IMR-90 (cell line): ENCODE results near the gene SLC36A2. TPM values are rescaled to one million over a fixed set of nuclear protein-coding genes. Genes with fewer than 3 reads are reported as not detected.

Experiments
- ATAC-seq: fragments of 200-7000 bp; cut with Tn5 transposase; 2 replicates; pipeline ENCODE4 v1.9.1; 2020; ENCODE audit warnings: low read depth, mild to moderate bottlenecking, moderate library complexity
- BruUV-seq: library from RNA; stranded (reverse); fragments of 400-500 nt; replicated peaks from 2 replicates; lab custom pipeline; 2021; lab: Mats Ljungman, UMichigan
- CTCF ChIA-PET: fragments of 300-600 bp; formaldehyde crosslinking; extraction: SDS; loops from one replicate; lab custom pipeline; 2021; ENCODE audit warnings: antibody characterized with exemption; lab: Yijun Ruan, JAX
- POLR2A ChIA-PET: fragments of 300-600 bp; sonication (Branson Sonifier 250); formaldehyde crosslinking; loops from one replicate; lab custom pipeline; 2022; ENCODE audit warnings: antibody characterized with exemption; ENCODE audit not compliant: unreplicated experiment; lab: Charles Lee
- DNase-seq: peaks from one replicate; pipeline ENCODE4 v3.0.0; 2013
- H2AFZ ChIP-seq: replicated peaks from 2 replicates; pipeline ENCODE3; 2013; ENCODE audit warnings: low read length, mild to moderate bottlenecking; ENCODE audit not compliant: poor library complexity
- H2AK5ac ChIP-seq: 2 replicates; pipeline ENCODE4 v1.6.1; 2013; ENCODE audit warnings: low read depth, low read length, inconsistent platforms
- H2AK9ac ChIP-seq: replicated peaks from 2 replicates; pipeline ENCODE3; 2013; ENCODE audit warnings: mild to moderate bottlenecking, low read depth, low read length, moderate library complexity; ENCODE audit not compliant: poor library complexity
- H2BK120ac ChIP-seq: 2 replicates; pipeline ENCODE4 v1.6.1; 2013; ENCODE audit warnings: low read depth, low read length, inconsistent platforms
- H2BK15ac ChIP-seq: 3 replicates; pipeline ENCODE4 v1.6.1; 2013; ENCODE audit warnings: low read depth, low read length, inconsistent platforms
- H2BK20ac ChIP-seq: 2 replicates; pipeline ENCODE4 v1.6.1; 2013; ENCODE audit warnings: low read depth, mild to moderate bottlenecking, inconsistent platforms, low read length, moderate library complexity
- H2BK5ac ChIP-seq: 2 replicates; pipeline ENCODE4 v1.6.1; 2013; ENCODE audit warnings: mild to moderate bottlenecking, low read depth, low read length, inconsistent platforms; ENCODE audit not compliant: poor library complexity, severe bottlenecking
- H3K14ac ChIP-seq: replicated peaks from 2 replicates; pipeline ENCODE4 v1.6.1; 2013; ENCODE audit warnings: low read depth, low read length, inconsistent platforms
- H3K18ac ChIP-seq: 2 replicates; pipeline ENCODE4 v1.6.1; 2013; ENCODE audit warnings: low read depth, low read length, control low read depth
- H3K23ac ChIP-seq: 2 replicates; pipeline ENCODE4 v1.6.1; 2013; ENCODE audit warnings: low read depth, low read length, inconsistent platforms
- H3K27ac ChIP-seq: 2 replicates; pipeline ENCODE4 v1.5.1; 2013; ENCODE audit warnings: mild to moderate bottlenecking, control low read depth, low read length; ENCODE audit not compliant: insufficient read depth
- H3K27me3 ChIP-seq: 2 replicates; pipeline ENCODE4 v1.6.1; 2013; ENCODE audit warnings: low read length; ENCODE audit not compliant: control insufficient read depth, insufficient read depth
- H3K36me3 ChIP-seq: 2 replicates; pipeline ENCODE4 v1.6.1; 2013; ENCODE audit warnings: low read length, mixed read lengths; ENCODE audit not compliant: control insufficient read depth, insufficient read depth
- H3K4ac ChIP-seq: 2 replicates; pipeline ENCODE4 v1.6.1; 2013; ENCODE audit warnings: low read depth, low read length, inconsistent platforms
- H3K4me1 ChIP-seq: 2 replicates; pipeline ENCODE4 v1.6.1; 2013; ENCODE audit warnings: low read length, mixed read lengths; ENCODE audit not compliant: control insufficient read depth, insufficient read depth
- H3K4me2 ChIP-seq: 2 replicates; pipeline ENCODE4 v1.6.1; 2013; ENCODE audit warnings: low read depth, mild to moderate bottlenecking, control low read depth, low read length, moderate library complexity
- H3K4me3 ChIP-seq: 2 replicates; pipeline ENCODE4 v1.5.1; 2013; ENCODE audit warnings: low read depth, mild to moderate bottlenecking, control low read depth, low read length, moderate library complexity; ENCODE audit not compliant: insufficient read depth
- H3K56ac ChIP-seq: 2 replicates; pipeline ENCODE4 v1.6.1; 2013; ENCODE audit warnings: low read length, inconsistent platforms; ENCODE audit not compliant: insufficient read depth; ENCODE audit errors: extremely low read depth
- H3K79me1 ChIP-seq, 2 experiments: 2 replicates each; pipeline ENCODE4 v1.6.1; 2013; ENCODE audit warnings: low read length in 2 of 2, inconsistent platforms in 1 of 2, low read depth in 1 of 2
- H3K9ac ChIP-seq: 2 replicates; pipeline ENCODE4 v1.6.1; 2013; ENCODE audit warnings: low read depth, low read length, control low read depth
- H3K9me1 ChIP-seq: 2 replicates; pipeline ENCODE4 v1.6.1; 2013; ENCODE audit warnings: low read length, inconsistent platforms; ENCODE audit not compliant: insufficient read depth
- H3K9me3 ChIP-seq: 2 replicates; pipeline ENCODE4 v1.6.1; 2013; ENCODE audit warnings: low read length; ENCODE audit not compliant: control insufficient read depth, insufficient read depth
- H4K20me1 ChIP-seq: 2 replicates; pipeline ENCODE4 v1.6.1; 2013; ENCODE audit warnings: low read length, inconsistent platforms; ENCODE audit not compliant: insufficient read depth
- H4K5ac ChIP-seq: 2 replicates; pipeline ENCODE4 v1.6.1; 2013; ENCODE audit warnings: mild to moderate bottlenecking, low read depth, low read length, control low read depth
- H4K8ac ChIP-seq, 2 experiments: 2 replicates each; pipeline ENCODE4 v1.6.1; 2013; ENCODE audit warnings: low read depth in 2 of 2, low read length in 2 of 2, control low read depth in 1 of 2, inconsistent platforms in 1 of 2
- H4K91ac ChIP-seq: 2 replicates; pipeline ENCODE4 v1.6.1; 2013; ENCODE audit warnings: low read depth, low read length, inconsistent platforms; ENCODE audit not compliant: insufficient read depth
- CEBPB ChIP-seq: IDR thresholded peaks from 2 replicates; pipeline ENCODE4 v1.6.1; 2012; ENCODE audit warnings: low read depth, low read length, improper control_type of control experiment
- CHD1 ChIP-seq: IDR thresholded peaks from 2 replicates; pipeline ENCODE4 v1.6.1; 2012; ENCODE audit warnings: low read depth, low read length, improper control_type of control experiment
- CTCF ChIP-seq: conservative IDR thresholded peaks from 2 replicates; pipeline ENCODE4 v1.5.1; 2012; ENCODE audit warnings: mild to moderate bottlenecking, low read depth, low read length, improper control_type of control experiment
- ELK1 ChIP-seq: fragments of 150-350 bp; IDR thresholded peaks from 2 replicates; pipeline ENCODE4 v1.6.1; 2016; ENCODE audit warnings: low read depth, mild to moderate bottlenecking, low read length, moderate library complexity, borderline replicate concordance
- MAFK ChIP-seq: IDR thresholded peaks from 2 replicates; pipeline ENCODE4 v1.6.1; 2012; ENCODE audit warnings: low read depth, low read length, improper control_type of control experiment
- MAZ ChIP-seq: IDR thresholded peaks from 2 replicates; pipeline ENCODE4 v1.6.1; 2012; ENCODE audit warnings: low read depth, mild to moderate bottlenecking, low read length, improper control_type of control experiment, moderate library complexity, borderline replicate concordance
- NFE2L2 ChIP-seq: fragments of 150-350 bp; IDR thresholded peaks from 2 replicates; pipeline ENCODE4 v1.6.1; 2016; ENCODE audit warnings: low read depth, mild to moderate bottlenecking, low read length
- POLR2A ChIP-seq: IDR thresholded peaks from 2 replicates; pipeline ENCODE4 v1.6.1; 2012; ENCODE audit warnings: mild to moderate bottlenecking, low read depth, low read length
- RAD21 ChIP-seq: IDR thresholded peaks from 2 replicates; pipeline ENCODE4 v1.6.1; 2012; ENCODE audit warnings: low read length, improper control_type of control experiment
- RCOR1 ChIP-seq: IDR thresholded peaks from 2 replicates; pipeline ENCODE4 v1.6.1; 2012; ENCODE audit warnings: mild to moderate bottlenecking, low read length, improper control_type of control experiment; ENCODE audit not compliant: insufficient replicate concordance
- RFX5 ChIP-seq: IDR thresholded peaks from 2 replicates; pipeline ENCODE4 v1.8.0; 2012; ENCODE audit warnings: low read depth, mild to moderate bottlenecking, low read length, moderate library complexity
- SMC3 ChIP-seq: fragments of 150-350 bp; IDR thresholded peaks from 2 replicates; pipeline ENCODE4 v1.6.1; 2016; ENCODE audit warnings: low read depth, mild to moderate bottlenecking, antibody characterized with exemption, low read length, moderate library complexity
- USF2 ChIP-seq: fragments of 150-350 bp; IDR thresholded peaks from 2 replicates; pipeline ENCODE4 v1.6.1; 2017; ENCODE audit warnings: mild to moderate bottlenecking, antibody characterized with exemption, low read length, low read depth
- WGBS, 2 experiments: methylation state at CpG; one replicate each; pipeline versions ENCODE4 v1.1.5 to v1.1.7; 2013; ENCODE audit warnings: missing lambda C conversion rate in 2 of 2; ENCODE audit not compliant: insufficient read length in 1 of 2; ENCODE audit errors: extremely low coverage in 2 of 2; 5-methylcytosine and 5-hydroxymethylcytosine counted together
- dilution Hi-C: fragments of 300-500 bp; cut with HindIII; formaldehyde crosslinking; loops from one replicate; pipeline ENCODE4 v1.14.3; 2018; ENCODE audit warnings: low sequenced_read_pairs; ENCODE audit not compliant: unreplicated experiment
- in situ Hi-C: fragments of 300-500 bp; cut with MboI; formaldehyde crosslinking; loops from 3 replicates; pipeline ENCODE4 v1.14.3; 2019; ENCODE audit warnings: low sequenced_read_pairs, inconsistent platforms, mixed read lengths
- intact Hi-C: fragments of 100-400 bp; cut with micrococcal nuclease; formaldehyde crosslinking; loops from 2 replicates; pipeline ENCODE4 v1.10.0; 2022
- polyA plus RNA-seq, 3 experiments: library from polyadenylated mRNA; depleted of rRNA; stranded (reverse); fragments of >200 nt; gene quantifications; 2 replicates each; pipeline ENCODE4 v1.2.3, GENCODE V29; 2012; ENCODE audit warnings: low replicate concordance in 1 of 3
- total RNA-seq: library from RNA; depleted of rRNA; stranded (reverse); fragments of >200 nt; gene quantifications from 2 replicates; pipeline ENCODE4 v1.2.3, GENCODE V29; 2012

SLC36A2 gene
- total and polyA plus RNA-seq, 2 of the 4 experiments (the other 2 are of a cell fraction) = not detected

DNA sequence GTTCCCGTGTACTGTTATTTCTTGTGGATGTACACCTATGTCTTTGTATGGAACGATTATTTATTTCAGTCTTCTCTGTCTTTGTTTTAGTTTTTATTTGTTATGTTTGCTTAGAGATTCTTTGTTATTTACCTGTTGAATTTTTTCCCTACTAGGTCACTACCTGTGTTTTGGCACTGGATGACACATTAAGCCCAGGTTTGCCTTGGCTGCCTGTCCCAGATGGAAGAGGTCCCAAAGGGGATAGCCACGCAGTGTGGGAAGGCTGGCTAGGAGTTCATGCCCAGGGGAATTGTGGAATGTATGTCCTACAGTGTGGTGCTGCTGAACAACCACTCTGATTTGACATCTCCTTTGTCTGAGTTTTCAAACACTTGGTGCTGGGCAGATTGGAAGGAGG lies 15.6 kb upstream of the SLC36A2 start:
- H2BK15ac ChIP-seq = no peak overlapping the region
- H3K79me1 ChIP-seq = no peaks in the 10 kb centered on the region
- H3K4me2 ChIP-seq = no peak overlapping the region
- H4K91ac ChIP-seq = no peak overlapping the region
- no peak overlapping the region for H2AFZ ChIP-seq
- ATAC-seq (no peak), DNase-seq (no peak)
- TF ChIP-seq MAZ (no peak), SMC3 (no peak), MAFK (no peak), CTCF (no peak), CHD1 (no peak), RCOR1 (no peak), RFX5 (no peak), POLR2A (no peak), ELK1 (no peak), CEBPB (no peak), NFE2L2 (no peak), USF2 (no peak), RAD21 (no peak)
- H4K5ac ChIP-seq = no peak overlapping the region
- H3K27me3 ChIP-seq = no peaks in the 10 kb centered on the region
- no peaks in the 10 kb centered on the region for H3K9me1 ChIP-seq
- H3K4me1 ChIP-seq = no peaks in the 10 kb centered on the region
- no peak overlapping the region for H2BK120ac ChIP-seq
- no peaks in the 10 kb centered on the region for H3K36me3 ChIP-seq
- in situ Hi-C loops = no loop called here
- no peak overlapping the region for H2BK5ac ChIP-seq
- no TSS peak for BruUV-seq
- no peak overlapping the region for H2BK20ac ChIP-seq
- no peak overlapping the region for H3K56ac ChIP-seq
- no peak overlapping the region for H3K27ac ChIP-seq
- H3K9ac ChIP-seq = no peak overlapping the region
- no CpG with 5 or more reads among the region's 3 CpGs for WGBS, 2 experiments
- ChIA-PET CTCF (no interaction called here), POLR2A (no interaction called here)
- no peak overlapping the region for H3K4me3 ChIP-seq
- H3K23ac ChIP-seq = no peak overlapping the region
- H4K20me1 ChIP-seq = no peaks in the 10 kb centered on the region
- no peaks in the 10 kb centered on the region; the same call in 1 of the 2 replicates for H3K9me3 ChIP-seq
- intact Hi-C loops = no loop called here
- H3K18ac ChIP-seq = no peak overlapping the region
- no peak overlapping the region for H3K4ac ChIP-seq
- no peak overlapping the region for H2AK5ac ChIP-seq
- dilution Hi-C loops = no loop called here
- H4K8ac ChIP-seq = no peak overlapping the region
- no peak overlapping the region for H2AK9ac ChIP-seq
- no peak overlapping the region for H3K14ac ChIP-seq
